Karpas-422 (cell line): Measurements from ENCODE around the gene LETM1. TPM values are rescaled to one million over a fixed set of nuclear protein-coding genes. Genes with fewer than 3 reads are reported as not detected.

Experiments used
- DNase-seq: peaks from one replicate; pipeline ENCODE4 v3.0.0-alpha.2; 2015
- H2AFZ ChIP-seq: fragments of 200-600 bp; sonication (generic); 2 replicates; pipeline ENCODE4 v1.6.1; 2014; ENCODE audit warnings: antibody characterized with exemption, low read length, mixed read lengths
- H3K27ac ChIP-seq: fragments of 200-600 bp; sonication (generic); 2 replicates; pipeline ENCODE4 v1.5.1; 2014; ENCODE audit warnings: mild to moderate bottlenecking, low read length, moderate library complexity
- H3K27me3 ChIP-seq: fragments of 200-600 bp; sonication (generic); 2 replicates; pipeline ENCODE4 v1.6.1; 2014; ENCODE audit warnings: low read length, mixed read lengths
- H3K36me3 ChIP-seq: fragments of 200-600 bp; sonication (generic); 2 replicates; pipeline ENCODE4 v1.6.1; 2014; ENCODE audit warnings: low read length, mixed read lengths; ENCODE audit not compliant: insufficient read depth
- H3K4me1 ChIP-seq: fragments of 200-600 bp; sonication (generic); 2 replicates; pipeline ENCODE4 v1.6.1; 2014; ENCODE audit warnings: mild to moderate bottlenecking, low read length, mixed read lengths
- H3K4me2 ChIP-seq: fragments of 200-600 bp; sonication (generic); 2 replicates; pipeline ENCODE4 v1.6.1; 2014; ENCODE audit warnings: low read length, low read depth, mild to moderate bottlenecking; ENCODE audit not compliant: poor library complexity, severe bottlenecking
- H3K4me3 ChIP-seq: fragments of 200-600 bp; sonication (generic); 2 replicates; pipeline ENCODE4 v1.5.1; 2014; ENCODE audit warnings: mild to moderate bottlenecking, antibody characterized with exemption, low read length, mixed read lengths
- H3K79me2 ChIP-seq: fragments of 200-600 bp; sonication (generic); 2 replicates; pipeline ENCODE4 v1.6.1; 2014; ENCODE audit warnings: mild to moderate bottlenecking, low read length, mixed read lengths
- H3K9ac ChIP-seq: fragments of 200-600 bp; sonication (generic); 2 replicates; pipeline ENCODE4 v1.6.0; 2014; ENCODE audit warnings: low read length
- H3K9me2 ChIP-seq: fragments of 200-600 bp; sonication (generic), shearing (Covaris generic); replicated peaks from 2 replicates; pipeline ENCODE4 v1.6.0; 2014; ENCODE audit warnings: mild to moderate bottlenecking, low read length, moderate library complexity; ENCODE audit not compliant: insufficient read depth
- H3K9me3 ChIP-seq: fragments of 300-700, 200-600 bp; sonication (generic); 2 replicates; pipeline ENCODE4 v1.6.1; 2014; ENCODE audit warnings: low read length, mixed read lengths
- H4K20me1 ChIP-seq: fragments of 200-600 bp; sonication (generic); 2 replicates; pipeline ENCODE4 v1.6.1; 2014; ENCODE audit warnings: mild to moderate bottlenecking, antibody characterized with exemption, low read length, low read depth; ENCODE audit not compliant: insufficient read depth
- total RNA-seq: library from RNA; depleted of rRNA; stranded (reverse); fragments of >200 nt; shearing (Covaris generic); gene quantifications from 2 replicates; pipeline ENCODE4 v1.2.3, GENCODE V29; 2014; ENCODE audit warnings: low replicate concordance

Gene LETM1
- total RNA-seq, 1 experiment from 2014 or later = 25.2 TPM

GRCh38 chr4:1819284-1819683 is 36.7 kb downstream of the LETM1 start:
- no peak overlapping the region for H2AFZ ChIP-seq
- H3K36me3 ChIP-seq = peaks cover 9% of the 10 kb centered on the region
- no peak overlapping the region for H3K27ac ChIP-seq
- no peak overlapping the region for H3K4me3 ChIP-seq
- no peaks in the 10 kb centered on the region for H3K79me2 ChIP-seq
- H3K9me3 ChIP-seq = no peaks in the 10 kb centered on the region
- H3K4me2 ChIP-seq = no peak overlapping the region
- H4K20me1 ChIP-seq = no peaks in the 10 kb centered on the region
- no peaks in the 10 kb centered on the region for H3K27me3 ChIP-seq
- no peak for DNase-seq
- no peaks in the 10 kb centered on the region for H3K4me1 ChIP-seq
- no peaks in the 10 kb centered on the region for H3K9me2 ChIP-seq
- no peak overlapping the region for H3K9ac ChIP-seq

GRCh38 chr4:1815997-1816860 is 39.7 kb downstream of the LETM1 start:
- H3K9ac ChIP-seq = no peak overlapping the region
- no peaks in the 10 kb centered on the region for H3K9me3 ChIP-seq
- no peak overlapping the region for H3K4me3 ChIP-seq
- H4K20me1 ChIP-seq = no peaks in the 10 kb centered on the region
- no peak overlapping the region for H3K27ac ChIP-seq
- H3K27me3 ChIP-seq = no peaks in the 10 kb centered on the region
- H3K4me1 ChIP-seq = no peaks in the 10 kb centered on the region
- no peaks in the 10 kb centered on the region for H3K9me2 ChIP-seq
- no peak for DNase-seq
- no peak overlapping the region for H3K4me2 ChIP-seq
- H3K36me3 ChIP-seq = peaks cover 6% of the 10 kb centered on the region
- no peaks in the 10 kb centered on the region for H3K79me2 ChIP-seq
- H2AFZ ChIP-seq = no peak overlapping the region

GRCh38 chr4:1815096-1815996 is 40.6 kb downstream of the LETM1 start:
- Histone ChIP-seq H3K27me3 (no peaks in the 10 kb centered on the region), H3K4me3 (no peak overlapping the region), H3K4me1 (no peaks in the 10 kb centered on the region), H3K9me3 (no peaks in the 10 kb centered on the region), H3K27ac (no peak overlapping the region), H3K9ac (no peak overlapping the region), H2AFZ (no peak overlapping the region), H3K4me2 (no peak overlapping the region), H4K20me1 (no peaks in the 10 kb centered on the region), H3K36me3 (peaks cover 6% of the 10 kb centered on the region), H3K9me2 (no peaks in the 10 kb centered on the region), H3K79me2 (no peaks in the 10 kb centered on the region)
- DNase-seq = no peak

GRCh38 chr4:1814453-1814852 is 41.5 kb downstream of the LETM1 start:
- DNase-seq = no peak
- peaks cover 6% of the 10 kb centered on the region for H3K36me3 ChIP-seq
- no peak overlapping the region for H3K27ac ChIP-seq
- H3K4me3 ChIP-seq = no peak overlapping the region
- no peak overlapping the region for H2AFZ ChIP-seq
- no peaks in the 10 kb centered on the region for H3K9me2 ChIP-seq
- peaks cover 4% of the 10 kb centered on the region; the same call in 1 of the 2 replicates for H4K20me1 ChIP-seq
- no peaks in the 10 kb centered on the region for H3K9me3 ChIP-seq
- no peaks in the 10 kb centered on the region for H3K79me2 ChIP-seq
- no peak overlapping the region for H3K4me2 ChIP-seq
- no peaks in the 10 kb centered on the region for H3K4me1 ChIP-seq
- no peaks in the 10 kb centered on the region for H3K27me3 ChIP-seq
- no peak overlapping the region for H3K9ac ChIP-seq

- Histone ChIP-seq H3K9me3 (no peaks in the 10 kb centered on the region), H3K4me3 (no peak overlapping the region), H3K27ac (no peak overlapping the region), H3K9ac (no peak overlapping the region), H3K36me3 (peaks cover 6% of the 10 kb centered on the region), H4K20me1 (peaks cover 6% of the 10 kb centered on the region; the same call in 1 of the 2 replicates), H3K9me2 (no peaks in the 10 kb centered on the region), H3K79me2 (no peaks in the 10 kb centered on the region), H3K27me3 (no peaks in the 10 kb centered on the region), H2AFZ (no peak overlapping the region), H3K4me1 (no peaks in the 10 kb centered on the region), H3K4me2 (no peak overlapping the region)
- DNase-seq = no peak
Observed at GRCh38 chr4:1813915-1814314, 42.0 kb downstream of the LETM1 start.

- H4K20me1 ChIP-seq = peaks cover 9% of the 10 kb centered on the region; the same call in 1 of the 2 replicates
- H3K36me3 ChIP-seq = peaks cover 6% of the 10 kb centered on the region
- no peak overlapping the region for H3K9ac ChIP-seq
- no peak overlapping the region for H3K4me3 ChIP-seq
- no peaks in the 10 kb centered on the region for H3K9me2 ChIP-seq
- H2AFZ ChIP-seq = no peak overlapping the region
- no peaks in the 10 kb centered on the region for H3K27me3 ChIP-seq
- no peaks in the 10 kb centered on the region for H3K9me3 ChIP-seq
- DNase-seq = no peak
- H3K79me2 ChIP-seq = no peaks in the 10 kb centered on the region
- H3K27ac ChIP-seq = no peak overlapping the region
- H3K4me2 ChIP-seq = no peak overlapping the region
- H3K4me1 ChIP-seq = no peaks in the 10 kb centered on the region
Observed at GRCh38 chr4:1813231-1813630, 42.7 kb downstream of the LETM1 start.

GRCh38 chr4:1812720-1813119 is 43.2 kb downstream of the LETM1 start:
- no peaks in the 10 kb centered on the region for H3K9me2 ChIP-seq
- no peak overlapping the region for H3K4me2 ChIP-seq
- H3K36me3 ChIP-seq = peaks cover 6% of the 10 kb centered on the region
- no peaks in the 10 kb centered on the region for H3K9me3 ChIP-seq
- H3K9ac ChIP-seq = no peak overlapping the region
- H3K27ac ChIP-seq = no peak overlapping the region
- no peaks in the 10 kb centered on the region for H3K27me3 ChIP-seq
- H3K4me1 ChIP-seq = no peaks in the 10 kb centered on the region
- no peaks in the 10 kb centered on the region for H3K79me2 ChIP-seq
- H4K20me1 ChIP-seq = peaks cover 9% of the 10 kb centered on the region; the same call in 1 of the 2 replicates
- no peak for DNase-seq
- no peak overlapping the region for H3K4me3 ChIP-seq
- no peak overlapping the region for H2AFZ ChIP-seq

GRCh38 chr4:1810765-1811164 is 45.2 kb downstream of the LETM1 start:
- H2AFZ ChIP-seq = no peak overlapping the region
- H3K27ac ChIP-seq = no peak overlapping the region
- no peak overlapping the region for H3K4me2 ChIP-seq
- H3K9me2 ChIP-seq = no peaks in the 10 kb centered on the region
- H3K9ac ChIP-seq = no peak overlapping the region
- no peaks in the 10 kb centered on the region for H3K79me2 ChIP-seq
- DNase-seq = no peak
- no peaks in the 10 kb centered on the region for H3K27me3 ChIP-seq
- H3K4me3 ChIP-seq = no peak overlapping the region
- peaks cover 1% of the 10 kb centered on the region for H3K36me3 ChIP-seq
- H3K4me1 ChIP-seq = peaks cover 9% of the 10 kb centered on the region
- H3K9me3 ChIP-seq = no peaks in the 10 kb centered on the region
- peaks cover 9% of the 10 kb centered on the region; the same call in 1 of the 2 replicates for H4K20me1 ChIP-seq
